Putamen (tissue), 1 donor: ENCODE data around the gene PTPRO.

ENCODE experiments used
- DNase-seq: peaks from one replicate; pipeline ENCODE4 v3.0.0-alpha.2; 2016; ENCODE audit warnings: low spot score

Gene PTPRO

DNA sequence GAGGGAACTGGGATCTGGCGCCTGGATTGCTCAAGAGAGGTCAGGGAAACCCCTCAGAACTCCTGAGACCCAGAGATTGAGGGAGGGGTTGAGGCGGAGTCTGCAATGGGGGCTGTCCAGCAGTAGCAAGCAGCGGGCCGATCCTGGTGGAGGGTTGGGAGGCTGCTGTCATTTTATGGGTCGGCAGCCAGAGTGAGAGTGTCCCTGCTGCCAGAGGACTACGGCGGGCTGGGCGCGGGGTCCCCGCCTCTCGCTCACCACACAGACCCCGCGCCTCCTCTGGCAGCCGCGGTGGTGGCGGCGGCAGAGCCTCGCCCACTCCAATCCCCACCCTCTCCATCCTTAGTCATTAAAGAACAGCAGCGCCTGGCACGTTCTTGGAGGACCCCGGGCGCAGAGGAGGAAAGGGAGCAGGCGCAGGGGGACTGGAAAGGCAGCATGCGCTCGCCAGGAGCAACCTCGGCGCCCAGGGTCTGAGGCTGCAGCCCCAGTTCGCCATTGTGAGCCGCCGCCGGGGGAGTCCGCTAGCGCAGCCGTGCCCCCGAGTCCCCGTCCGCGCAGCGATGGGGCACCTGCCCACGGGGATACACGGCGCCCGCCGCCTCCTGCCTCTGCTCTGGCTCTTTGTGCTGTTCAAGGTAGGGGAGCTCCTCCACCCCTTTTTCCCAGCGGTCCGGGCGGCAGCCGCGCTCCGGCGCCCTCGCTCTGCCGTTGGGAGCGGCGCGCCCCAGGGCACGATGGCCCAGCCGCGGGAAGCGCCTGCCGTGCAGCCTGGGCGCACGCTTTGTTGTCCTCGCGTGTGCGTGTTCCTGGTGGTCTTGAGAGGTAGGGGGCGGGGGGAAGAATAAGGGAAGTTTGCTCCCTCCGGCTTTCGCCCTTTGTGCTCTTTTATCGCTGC is at the start of gene PTPRO:
Gene PTPRO (plus strand): TSS at position 345 of the 898 bp plus-strand sequence.
- DNase-seq = no peak

DNA sequence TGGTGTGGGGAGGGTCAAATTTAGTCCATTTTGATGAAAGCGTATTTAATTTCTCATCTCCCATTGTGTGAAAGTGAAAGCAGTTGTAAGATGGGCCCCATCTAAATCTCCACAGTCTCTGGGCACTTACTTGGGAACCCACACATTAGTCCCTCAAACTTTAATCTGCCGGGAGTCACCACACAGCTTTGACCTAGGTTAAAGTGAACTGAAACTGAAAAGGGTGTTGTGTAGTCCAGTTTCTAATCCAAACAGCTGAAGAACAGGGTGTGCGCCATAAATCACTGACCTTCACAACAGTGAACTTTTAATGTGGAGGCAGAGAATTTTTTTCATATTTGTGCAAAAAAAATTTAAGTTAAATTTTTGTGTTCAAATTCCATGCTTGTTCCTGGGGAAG is 48.4 kb upstream of the PTPRO start:
- DNase-seq = no peak

DNA sequence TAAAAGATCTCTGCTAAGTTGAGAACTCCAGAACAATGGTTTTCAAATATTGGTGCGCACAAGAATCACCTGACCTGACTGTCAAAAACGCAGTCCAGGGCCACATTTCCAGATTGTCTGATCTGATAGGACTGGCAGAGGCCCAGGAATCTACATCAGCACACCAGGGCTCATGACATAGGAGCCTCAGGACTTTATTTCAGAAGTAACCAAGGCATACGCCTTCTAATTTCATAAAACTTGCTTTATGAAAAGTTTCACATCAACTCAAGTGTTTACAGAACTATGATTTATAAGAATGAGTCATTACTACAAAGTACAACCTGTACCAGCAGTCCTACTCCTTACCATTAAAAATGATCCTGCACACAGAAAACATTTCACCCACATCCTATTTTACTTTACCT is 47.7 kb upstream of the PTPRO start:
- DNase-seq = peak; percentile 55

DNA sequence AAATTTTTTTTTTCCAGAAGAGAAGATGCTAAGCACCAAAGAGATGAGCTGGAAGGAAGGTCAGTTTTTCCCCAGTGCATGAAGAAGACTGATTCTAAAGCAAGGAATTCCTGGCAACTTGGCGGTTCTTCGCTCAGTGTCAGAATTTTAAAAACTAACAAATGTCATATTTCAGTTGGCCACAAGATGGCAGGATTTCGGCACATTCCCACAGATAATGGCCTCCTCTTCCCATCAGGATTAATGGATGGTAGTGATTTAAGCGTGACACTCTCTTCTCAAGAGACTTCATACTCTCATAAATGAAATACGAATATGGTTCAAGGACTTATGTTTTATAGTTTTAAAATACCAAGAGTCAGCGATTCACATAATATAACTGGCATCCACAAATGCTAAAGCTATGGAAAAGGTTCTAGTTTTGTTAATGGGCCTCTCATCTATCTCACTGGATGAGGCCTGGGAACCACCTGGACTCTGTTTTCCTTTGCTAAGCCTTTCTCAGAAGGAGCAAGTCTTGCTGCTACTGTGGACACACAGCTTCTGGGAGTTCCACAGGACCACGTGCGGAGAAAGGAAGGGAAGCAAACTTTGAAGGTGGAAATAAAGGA is 46.1 kb upstream of the PTPRO start:
- peak; percentile 49 for DNase-seq

DNA sequence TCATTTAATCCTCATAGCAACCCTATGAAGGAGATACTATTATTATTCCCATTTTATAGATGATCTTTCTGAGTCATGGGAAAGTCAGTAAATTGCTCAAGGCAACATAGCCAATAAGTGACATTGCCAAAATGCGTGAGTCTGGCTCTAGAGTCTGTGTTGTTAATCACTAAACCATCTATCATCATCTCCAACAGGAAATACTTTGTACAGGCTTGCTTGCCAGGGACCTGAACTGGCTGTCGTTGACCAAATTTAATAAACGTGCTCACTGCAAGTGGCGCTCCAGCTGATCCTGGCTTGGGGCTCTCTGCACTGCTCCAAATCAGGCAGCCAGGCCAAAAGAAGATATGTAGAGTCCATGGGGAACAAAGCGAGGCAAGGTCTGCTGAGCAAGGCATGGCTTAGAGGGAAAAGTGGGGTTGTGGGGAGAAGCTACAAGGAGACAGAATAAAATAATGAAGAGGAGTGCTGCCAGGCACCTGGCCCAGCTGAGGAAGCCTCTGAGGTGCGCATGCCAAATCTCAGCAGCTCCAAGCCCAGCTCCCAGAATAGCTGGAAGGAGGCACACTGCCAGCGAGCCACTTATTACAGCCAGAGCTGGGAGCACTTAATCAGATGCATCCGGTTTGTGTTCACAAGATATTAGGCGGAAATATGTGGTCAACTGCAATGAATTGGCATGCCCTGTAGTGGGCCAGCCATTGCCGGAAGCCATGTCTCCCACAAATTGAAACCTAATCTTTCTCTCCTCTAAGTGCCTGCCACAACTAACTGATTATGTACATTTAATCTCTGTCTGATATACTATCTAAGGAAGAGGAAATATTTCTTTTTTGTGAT is 43.3 kb upstream of the PTPRO start:
- no peak for DNase-seq

DNA sequence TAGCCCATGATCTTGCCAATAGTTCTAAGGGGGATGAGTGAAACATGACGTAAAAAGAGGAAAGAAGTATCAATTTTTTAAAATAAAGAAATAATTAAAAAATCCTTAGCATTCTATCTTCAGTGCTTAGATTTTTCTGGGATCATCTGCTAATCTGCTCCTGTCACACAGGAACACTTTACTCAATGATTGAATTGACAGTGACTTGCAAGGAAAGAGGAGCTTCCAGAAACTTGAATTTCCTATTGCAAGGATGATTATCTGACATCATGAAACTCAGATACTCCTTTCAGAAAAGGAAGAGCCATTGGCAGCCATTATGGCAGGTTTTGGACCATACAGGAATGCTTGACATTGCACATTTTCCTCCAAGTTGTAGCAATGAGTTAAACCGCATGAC is 41.4 kb upstream of the PTPRO start:
- DNase-seq = no peak

DNA sequence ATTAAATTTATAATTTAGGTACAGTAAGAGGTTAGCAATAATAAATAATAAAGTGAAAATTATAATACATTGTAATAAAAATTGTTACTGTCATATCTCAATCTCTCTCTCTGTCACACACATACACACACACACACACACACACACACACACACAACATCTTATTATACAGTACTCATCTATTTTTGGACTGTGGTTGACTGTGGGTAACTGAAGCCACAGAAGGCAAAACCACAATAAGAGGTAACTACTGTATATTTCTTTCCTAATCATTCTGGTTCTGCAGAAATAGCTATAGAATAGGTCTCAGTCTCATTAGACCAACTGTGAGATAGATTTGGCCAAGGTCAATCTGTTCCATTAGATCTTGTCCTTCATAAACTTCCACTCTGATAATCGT is 33.1 kb upstream of the PTPRO start:
- DNase-seq = no peak

DNA sequence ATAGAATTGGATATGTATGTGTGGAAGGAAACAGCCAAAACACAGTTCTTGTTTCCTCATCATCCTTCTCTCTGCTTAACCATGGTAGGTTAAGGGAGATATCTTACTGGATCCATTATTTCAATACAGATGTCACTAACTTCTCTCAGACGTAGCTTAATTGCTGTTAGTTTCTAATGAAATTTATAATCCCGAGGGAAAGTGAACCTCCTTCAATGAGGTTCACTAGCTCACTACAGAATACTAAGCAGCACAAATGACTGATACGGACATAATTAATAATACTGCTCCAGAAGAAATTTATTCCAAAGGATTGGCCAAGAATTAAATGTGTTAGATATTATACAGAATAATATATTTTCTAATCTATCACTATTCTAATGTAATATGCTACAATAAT is 28.6 kb upstream of the PTPRO start:
- no peak for DNase-seq

DNA sequence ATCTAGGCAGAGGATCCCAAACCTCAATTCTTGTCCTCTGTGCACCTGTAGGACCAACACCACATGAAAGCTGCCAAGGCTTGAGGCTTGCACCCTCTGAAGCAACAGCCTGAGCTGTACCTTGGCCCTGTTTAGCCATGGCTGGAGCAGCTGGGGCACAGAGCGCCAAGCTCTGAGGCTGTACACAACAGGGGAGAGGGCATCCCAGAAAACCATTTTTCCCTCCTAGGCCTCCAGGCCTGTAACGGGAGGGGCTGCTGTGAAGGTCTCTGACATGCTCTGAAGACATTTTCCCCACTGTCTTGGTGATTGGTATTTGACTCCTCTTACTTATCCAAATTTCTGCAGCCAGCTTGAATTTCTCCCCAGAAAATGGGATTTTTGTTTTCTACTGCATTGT is 22.4 kb upstream of the PTPRO start:
- DNase-seq = no peak

DNA sequence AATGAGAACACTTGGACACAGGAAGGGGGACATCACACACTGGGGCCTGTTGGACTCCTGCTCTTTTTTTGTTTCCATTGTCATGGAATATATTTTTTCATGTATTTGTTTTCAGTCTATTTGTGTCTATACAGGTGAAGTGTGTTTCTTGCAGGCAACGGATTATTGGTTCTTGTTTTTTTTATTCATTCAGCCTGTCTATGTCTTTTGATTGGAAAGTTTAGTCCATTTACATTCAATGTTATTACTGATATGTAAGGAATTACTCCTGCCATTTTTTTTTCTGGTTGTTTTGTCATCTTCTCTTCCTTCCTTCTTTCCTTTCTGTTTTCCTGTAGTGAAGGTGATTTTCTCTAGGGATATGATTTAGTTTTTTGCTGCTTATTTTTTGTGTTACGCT is 18.0 kb upstream of the PTPRO start:
- DNase-seq = no peak

DNA sequence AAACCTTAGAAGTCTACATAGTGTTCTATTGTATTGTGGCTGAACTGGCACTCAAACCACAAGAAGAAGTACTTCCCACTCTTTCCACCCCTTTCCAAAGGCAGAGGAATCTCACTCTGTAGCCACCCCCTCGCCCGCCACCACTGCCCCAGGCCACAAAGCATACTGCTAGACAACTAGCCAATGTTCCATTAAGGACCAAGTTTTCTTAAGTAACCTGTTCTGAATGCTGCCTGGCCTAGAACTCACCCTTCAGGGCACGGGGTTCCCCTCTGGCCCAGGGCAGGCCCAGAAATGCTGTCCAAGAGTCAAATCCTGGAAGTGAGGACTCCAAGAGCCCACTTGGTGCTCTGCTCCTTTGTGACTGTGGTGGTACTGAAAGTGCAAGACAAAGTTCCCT is 15.7 kb upstream of the PTPRO start:
- DNase-seq = no peak

DNA sequence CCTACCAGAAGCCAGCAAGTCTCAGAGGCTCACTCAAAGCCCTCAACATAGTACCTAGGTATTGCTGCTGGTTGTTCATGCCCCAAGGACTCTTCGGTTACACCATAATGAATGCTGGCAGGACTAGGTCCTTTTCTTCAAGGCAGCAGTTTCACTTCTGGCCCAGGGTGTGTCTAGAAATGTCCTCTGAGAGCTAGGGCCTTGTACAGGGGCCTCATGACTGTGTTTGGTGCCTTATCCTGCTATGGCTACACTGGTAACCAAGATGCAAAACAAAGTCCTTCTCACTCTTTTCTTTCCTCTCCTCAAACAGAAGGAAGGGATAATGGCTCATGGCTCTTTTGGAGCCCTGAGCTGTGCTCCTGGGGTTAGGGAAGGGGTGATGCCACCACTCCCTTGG is 15.2 kb upstream of the PTPRO start:
- DNase-seq = no peak

DNA sequence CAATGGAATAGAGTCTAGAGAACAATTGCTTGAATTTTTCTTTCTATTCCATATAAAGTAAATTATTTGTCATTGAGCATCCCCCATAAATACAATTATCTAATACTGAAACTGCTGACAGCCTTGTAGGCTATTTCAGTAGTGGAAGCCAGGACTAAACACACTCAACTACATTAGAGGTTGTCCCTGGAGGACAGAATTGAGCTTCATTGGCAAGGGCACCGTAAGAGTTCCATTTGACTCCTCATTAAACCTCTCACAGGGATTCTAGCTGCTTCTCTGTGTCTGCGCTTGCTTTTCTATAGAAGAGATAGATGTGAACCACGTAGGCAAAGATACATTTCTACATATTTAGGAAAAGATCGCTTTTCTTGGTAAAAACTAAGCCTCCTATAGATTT is 3.5 kb upstream of the PTPRO start:
- DNase-seq = no peak

DNA sequence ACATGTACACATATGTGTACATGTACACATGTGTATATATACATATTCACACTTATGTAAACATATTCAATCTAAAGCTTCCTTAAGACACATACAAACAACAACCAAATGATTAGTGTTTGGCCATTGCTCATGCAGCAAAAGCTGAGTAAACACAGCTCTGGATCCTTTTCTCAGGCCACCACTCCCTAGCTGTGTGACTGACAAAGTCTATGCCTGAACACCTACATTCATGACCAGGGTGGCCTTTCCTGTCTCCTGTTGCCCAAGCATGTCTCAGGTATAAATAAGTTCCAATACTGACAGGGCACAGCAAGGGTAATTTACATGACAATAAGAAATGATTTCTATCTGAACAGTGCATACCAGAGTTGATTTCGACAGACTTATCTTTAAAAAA is 1.4 kb upstream of the PTPRO start:
- no peak for DNase-seq

DNA sequence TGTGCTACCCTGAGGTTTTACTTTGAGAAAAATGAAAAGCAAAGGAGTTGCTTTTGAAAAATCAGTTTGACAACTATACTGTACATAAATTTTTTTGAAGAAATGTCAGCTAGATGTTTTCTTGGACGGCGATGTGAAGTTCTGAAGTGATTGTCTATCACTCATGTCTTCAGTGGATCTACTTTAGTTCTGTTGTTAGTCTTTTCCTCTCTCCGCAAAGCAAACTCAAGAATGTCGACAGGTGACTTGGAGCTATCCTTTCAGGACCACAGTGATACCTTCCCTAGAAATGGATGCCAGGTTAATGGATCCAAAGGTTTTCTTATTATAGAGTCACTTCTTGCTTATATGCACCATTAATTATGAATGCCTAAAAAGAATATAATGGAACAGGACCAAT is 1.2 kb downstream of the PTPRO start:
- DNase-seq = no peak

DNA sequence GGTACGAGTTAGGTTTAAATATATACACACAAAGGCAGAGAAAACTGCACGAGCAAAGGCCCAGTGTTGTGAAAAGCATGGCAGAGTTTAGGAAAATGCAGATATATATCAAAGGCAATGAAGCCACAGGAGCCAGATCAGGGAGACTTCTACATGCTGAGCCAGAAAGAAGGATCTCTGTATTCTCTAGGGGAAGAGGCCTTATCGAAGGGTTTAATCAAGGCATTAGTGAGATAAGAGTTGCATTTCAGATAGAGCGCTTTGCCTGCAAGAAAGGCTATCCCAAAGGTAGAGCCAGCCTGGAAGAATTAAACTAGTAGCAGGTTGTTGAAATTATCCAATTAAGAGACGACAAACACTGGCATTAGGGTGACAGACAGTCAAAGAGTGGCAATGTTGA is 7.6 kb downstream of the PTPRO start:
- DNase-seq = no peak

DNA sequence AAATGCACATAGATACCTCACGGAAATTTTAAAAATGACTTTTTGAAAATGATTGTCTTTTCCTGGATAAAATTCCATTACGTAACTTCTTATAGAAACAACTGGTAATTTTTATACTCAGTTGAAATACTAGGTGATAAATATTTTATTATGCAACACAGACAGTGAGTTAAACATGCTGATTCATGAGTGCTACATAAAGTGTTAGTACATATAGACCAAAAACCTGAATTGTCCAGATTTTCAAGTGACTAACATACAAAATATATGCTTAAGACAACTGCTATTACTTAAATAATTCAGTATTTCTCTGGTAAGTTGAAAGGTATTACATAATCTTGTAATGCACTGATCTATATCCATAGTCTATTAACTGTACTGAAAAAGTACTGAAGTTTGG is 11.9 kb downstream of the PTPRO start:
- no peak for DNase-seq

DNA sequence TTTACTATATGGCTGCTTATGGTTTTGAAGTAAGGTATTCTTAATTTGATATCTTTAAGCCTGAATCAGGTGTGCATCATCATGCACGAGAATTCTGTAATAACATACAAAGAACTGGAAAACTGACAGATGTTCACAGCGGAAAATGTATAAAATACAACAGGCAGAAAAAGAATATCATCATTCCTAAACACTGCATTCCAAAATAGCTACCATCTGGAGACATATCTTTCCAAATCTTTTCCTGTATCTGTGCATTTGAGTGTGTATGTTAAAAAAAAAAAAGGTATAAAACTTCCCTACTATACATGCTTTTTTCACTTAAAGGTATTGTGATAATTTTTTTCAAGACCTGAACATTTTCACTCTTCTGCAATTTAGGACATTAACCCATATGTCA is 13.7 kb downstream of the PTPRO start:
- DNase-seq = no peak

DNA sequence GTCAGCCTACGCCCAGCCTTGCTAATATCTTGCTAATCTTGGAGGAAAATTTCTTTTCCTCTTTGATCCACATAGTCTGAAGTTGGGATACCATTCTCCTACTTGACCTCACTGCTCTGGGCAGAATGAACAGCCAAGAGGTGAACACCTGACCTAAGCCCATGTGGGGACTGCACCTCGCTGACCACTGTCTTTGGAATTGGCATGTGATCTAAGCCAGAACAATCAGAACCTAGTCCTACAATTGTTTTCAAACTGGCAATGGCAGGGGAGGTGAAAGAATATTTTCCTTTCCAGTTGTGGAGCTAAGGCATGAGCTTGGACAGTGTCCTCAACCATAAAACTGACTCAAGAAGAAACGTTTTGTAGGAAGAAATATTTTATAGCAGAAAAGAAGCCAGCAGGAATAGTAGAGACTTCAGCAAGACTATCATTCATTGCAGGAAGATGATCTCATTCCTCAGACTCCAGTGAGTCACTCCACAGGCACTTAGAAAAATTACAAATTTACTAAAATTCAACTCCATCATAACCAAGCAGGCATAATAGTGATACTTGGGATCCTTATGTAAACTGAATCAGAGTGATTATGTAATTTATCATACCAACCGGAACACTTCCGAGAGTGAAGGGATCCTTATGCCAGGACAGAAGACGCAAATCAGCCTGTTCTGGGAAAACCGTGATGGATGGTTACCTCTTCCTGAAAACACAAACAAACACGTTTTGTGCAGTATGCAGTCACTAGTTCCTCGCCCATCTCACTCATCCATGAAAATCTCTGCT is 14.7 kb downstream of the PTPRO start:
- DNase-seq = no peak

DNA sequence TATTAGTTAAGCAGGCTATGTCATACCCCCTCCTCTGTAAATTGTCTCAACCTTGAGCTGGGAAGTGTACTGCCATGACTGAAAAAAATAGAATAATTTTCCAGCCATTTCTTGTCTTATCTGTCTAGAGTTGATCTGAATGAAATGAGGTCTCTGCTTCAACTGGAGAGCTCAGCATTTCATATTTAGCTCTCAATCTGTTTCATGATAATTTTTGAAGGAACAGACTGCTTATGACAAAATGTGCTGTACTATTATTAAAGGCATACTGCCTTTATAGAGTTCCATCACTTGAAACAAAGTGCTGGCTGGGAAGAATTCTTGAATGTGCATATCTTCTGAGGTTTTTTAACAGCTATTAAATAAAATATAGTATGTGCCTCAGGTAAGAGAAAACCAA is 19.1 kb downstream of the PTPRO start:
- DNase-seq = no peak

DNA sequence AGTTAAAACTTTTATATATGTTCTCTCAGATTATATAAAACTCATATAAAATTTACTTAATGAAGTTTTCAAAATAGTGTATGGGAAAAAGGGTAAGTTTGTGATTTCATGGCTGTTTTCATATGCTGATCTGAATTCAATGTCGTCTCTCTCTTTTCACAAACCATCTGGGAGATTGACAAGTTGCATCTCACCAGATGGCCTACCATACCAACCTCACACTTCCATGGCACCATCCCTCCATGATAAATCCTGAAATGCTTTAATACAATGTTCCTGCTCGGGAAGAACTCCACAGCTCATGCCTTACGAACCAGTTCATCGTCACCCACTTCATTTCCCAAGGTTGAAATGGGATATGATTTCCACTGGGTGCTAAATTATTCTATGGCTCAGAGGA is 22.3 kb downstream of the PTPRO start:
- DNase-seq = no peak

DNA sequence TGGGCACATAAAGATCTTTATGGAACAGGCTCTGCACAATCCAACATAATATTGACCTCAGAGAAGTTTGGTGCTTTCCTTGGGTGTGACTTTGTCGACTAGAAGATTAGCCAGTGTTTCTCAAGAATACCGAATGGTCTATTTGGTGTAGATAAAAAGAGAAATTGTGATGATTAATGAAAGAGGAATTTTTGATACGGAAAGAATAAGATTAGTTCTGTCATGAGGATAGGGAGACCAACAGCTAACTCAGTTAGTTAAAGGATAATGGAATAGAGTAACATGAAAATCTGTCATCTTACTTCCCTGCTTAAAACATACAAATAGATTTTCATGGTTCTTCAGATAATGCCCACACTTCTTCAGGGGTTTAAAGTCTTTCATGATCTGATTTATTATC is 24.2 kb downstream of the PTPRO start:
- DNase-seq = no peak
